ENCODE data around the gene ZNF845. TPM values are rescaled to one million over a fixed set of nuclear protein-coding genes. Genes with fewer than 3 reads are reported as not detected.

Gene ZNF845
- total and polyA plus RNA-seq, 2 of the 4 experiments (the other 2 are of a cell fraction) = 1.2 to 9.5 TPM

DNA sequence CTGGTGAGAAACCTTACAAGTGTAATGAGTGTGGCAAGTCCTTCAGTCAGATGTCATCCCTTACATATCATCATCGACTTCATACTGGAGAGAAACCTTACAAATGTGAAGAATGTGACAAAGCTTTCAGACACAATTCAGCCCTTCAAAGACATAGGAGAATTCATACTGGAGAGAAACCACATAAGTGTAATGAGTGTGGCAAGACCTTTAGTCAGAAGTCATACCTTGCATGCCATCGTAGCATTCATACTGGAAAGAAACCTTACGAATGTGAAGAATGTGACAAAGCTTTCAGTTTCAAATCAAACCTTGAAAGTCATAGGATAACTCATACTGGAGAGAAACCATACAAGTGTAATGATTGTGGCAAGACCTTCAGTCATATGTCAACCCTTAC, 47.8 kb downstream of the ZNF845 start:
- Histone ChIP-seq H2BK120ac (ENCODE audit: low read depth, low read length) (no peak overlapping the region), H3K9me3 (ENCODE audit: control insufficient read depth, insufficient read depth, low read length) (peaks cover 23% of the 10 kb centered on the region), H3K79me1 (ENCODE audit: low read depth in 1 of 2, low read length in 2 of 2) (no peaks in the 10 kb centered on the region; a peak in 1 of 4 replicates), H3K4ac (ENCODE audit: low read depth, low read length) (no peak overlapping the region), H4K20me1 (ENCODE audit: insufficient read depth, low read length) (no peaks in the 10 kb centered on the region), H2BK15ac (ENCODE audit: low read depth, low read length) (no peak overlapping the region), H2BK20ac (ENCODE audit: low read depth, low read length) (no peak overlapping the region), H3K27me3 (ENCODE audit: control insufficient read depth, insufficient read depth, low read length) (no peaks in the 10 kb centered on the region), H3K36me3 (ENCODE audit: control insufficient read depth, insufficient read depth, low read length) (peaks cover 8% of the 10 kb centered on the region; the same call in 1 of the 2 replicates), H2AK9ac (replicated peaks; ENCODE audit: low read depth, low read length, poor library complexity) (no peak overlapping the region), H4K8ac (ENCODE audit: low read depth in 2 of 2, low read length in 2 of 2) (no peak overlapping the region), H2BK5ac (ENCODE audit: low read depth, low read length, poor library complexity, severe bottlenecking) (no peak overlapping the region), H3K9me1 (ENCODE audit: insufficient read depth, low read length) (no peaks in the 10 kb centered on the region), H2AK5ac (ENCODE audit: low read depth, low read length) (no peak overlapping the region), H3K23ac (ENCODE audit: low read depth, low read length) (no peak overlapping the region), H3K18ac (ENCODE audit: low read depth, low read length) (no peak overlapping the region), H2AFZ (replicated peaks; ENCODE audit: low read length, poor library complexity) (no peak overlapping the region), H3K4me1 (ENCODE audit: control insufficient read depth, insufficient read depth, low read length) (no peaks in the 10 kb centered on the region), H3K14ac (replicated peaks; ENCODE audit: low read depth, low read length) (no peak overlapping the region), H3K4me2 (ENCODE audit: low read depth, low read length) (no peak overlapping the region), H3K9ac (ENCODE audit: low read depth, low read length) (no peak overlapping the region), H3K27ac (ENCODE audit: insufficient read depth, low read length) (no peak overlapping the region), H4K91ac (ENCODE audit: insufficient read depth, low read depth, low read length) (no peak overlapping the region), H3K4me3 (ENCODE audit: insufficient read depth, low read depth, low read length) (no peak overlapping the region), H4K5ac (ENCODE audit: low read depth, low read length) (no peak overlapping the region), H3K56ac (ENCODE audit: extremely low read depth, insufficient read depth, low read length) (no peak overlapping the region)
- in situ Hi-C loops (cut with MboI; ENCODE audit: low sequenced_read_pairs) = no loop called here
- POLR2A ChIA-PET (ENCODE audit: unreplicated experiment) = no interaction called here
- DNase-seq (no peak), ATAC-seq (ENCODE audit: low read depth) (no peak)
- intact Hi-C loops (cut with micrococcal nuclease) = no loop called here
- CTCF ChIA-PET = no interaction called here
- no TSS peak for BruUV-seq (replicated peaks)
- no peak for TF ChIP-seq MXI1 (IDR thresholded peaks at IDR 0.05; ENCODE audit: borderline replicate concordance, low read depth, low read length)
- TF ChIP-seq, protein P1, sequence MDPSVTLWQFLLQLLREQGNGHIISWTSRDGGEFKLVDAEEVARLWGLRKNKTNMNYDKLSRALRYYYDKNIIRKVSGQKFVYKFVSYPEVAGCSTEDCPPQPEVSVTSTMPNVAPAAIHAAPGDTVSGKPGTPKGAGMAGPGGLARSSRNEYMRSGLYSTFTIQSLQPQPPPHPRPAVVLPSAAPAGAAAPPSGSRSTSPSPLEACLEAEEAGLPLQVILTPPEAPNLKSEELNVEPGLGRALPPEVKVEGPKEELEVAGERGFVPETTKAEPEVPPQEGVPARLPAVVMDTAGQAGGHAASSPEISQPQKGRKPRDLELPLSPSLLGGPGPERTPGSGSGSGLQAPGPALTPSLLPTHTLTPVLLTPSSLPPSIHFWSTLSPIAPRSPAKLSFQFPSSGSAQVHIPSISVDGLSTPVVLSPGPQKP (IDR thresholded peaks at IDR 0.05; ENCODE audit: borderline replicate concordance, low read depth, low read length) = no peak
- TF ChIP-seq, protein P2, sequence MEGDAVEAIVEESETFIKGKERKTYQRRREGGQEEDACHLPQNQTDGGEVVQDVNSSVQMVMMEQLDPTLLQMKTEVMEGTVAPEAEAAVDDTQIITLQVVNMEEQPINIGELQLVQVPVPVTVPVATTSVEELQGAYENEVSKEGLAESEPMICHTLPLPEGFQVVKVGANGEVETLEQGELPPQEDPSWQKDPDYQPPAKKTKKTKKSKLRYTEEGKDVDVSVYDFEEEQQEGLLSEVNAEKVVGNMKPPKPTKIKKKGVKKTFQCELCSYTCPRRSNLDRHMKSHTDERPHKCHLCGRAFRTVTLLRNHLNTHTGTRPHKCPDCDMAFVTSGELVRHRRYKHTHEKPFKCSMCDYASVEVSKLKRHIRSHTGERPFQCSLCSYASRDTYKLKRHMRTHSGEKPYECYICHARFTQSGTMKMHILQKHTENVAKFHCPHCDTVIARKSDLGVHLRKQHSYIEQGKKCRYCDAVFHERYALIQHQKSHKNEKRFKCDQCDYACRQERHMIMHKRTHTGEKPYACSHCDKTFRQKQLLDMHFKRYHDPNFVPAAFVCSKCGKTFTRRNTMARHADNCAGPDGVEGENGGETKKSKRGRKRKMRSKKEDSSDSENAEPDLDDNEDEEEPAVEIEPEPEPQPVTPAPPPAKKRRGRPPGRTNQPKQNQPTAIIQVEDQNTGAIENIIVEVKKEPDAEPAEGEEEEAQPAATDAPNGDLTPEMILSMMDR (conservative IDR thresholded peaks at IDR 0.05; ENCODE audit: low read depth, low read length) = no peak
- no peak for TF ChIP-seq NFE2L2 (IDR thresholded peaks at IDR 0.05; ENCODE audit: low read depth, low read length)
- TF ChIP-seq RCOR1 (IDR thresholded peaks at IDR 0.05; ENCODE audit: insufficient replicate concordance, low read length) = no peak
- TF ChIP-seq FOS (IDR thresholded peaks at IDR 0.05; ENCODE audit: low read depth, low read length) = no peak
- no peak for TF ChIP-seq RAD21 (IDR thresholded peaks at IDR 0.05; ENCODE audit: low read length)
- no peak for TF ChIP-seq MAFK (IDR thresholded peaks at IDR 0.05; ENCODE audit: low read depth, low read length)
- TF ChIP-seq SMC3 (IDR thresholded peaks at IDR 0.05; ENCODE audit: low read depth, low read length) = no peak
- dilution Hi-C loops (cut with HindIII; ENCODE audit: low sequenced_read_pairs, unreplicated experiment) = no loop called here
- 60% methylated on average over 1 of the region's 3 CpGs; no CpG with 5 or more reads in 1 of the 2 experiments for WGBS, 2 experiments (ENCODE audit: extremely low coverage in 2 of 2, insufficient read length in 1 of 2)
